ENCODE data around the gene ARHGAP19.

ARHGAP19 gene

GRCh38 chr10:97307866-97308780 lies 15.7 kb upstream of the ARHGAP19 start:
- CTCF ChIA-PET = no interaction called here
- POLR2A ChIA-PET = interaction anchor here (0.9 to 1.2 kb wide), 2 partner anchors 11 to 25 kb away, joined by 3 read pairs; partner anchors contain the start of gene FRAT1

DNA sequence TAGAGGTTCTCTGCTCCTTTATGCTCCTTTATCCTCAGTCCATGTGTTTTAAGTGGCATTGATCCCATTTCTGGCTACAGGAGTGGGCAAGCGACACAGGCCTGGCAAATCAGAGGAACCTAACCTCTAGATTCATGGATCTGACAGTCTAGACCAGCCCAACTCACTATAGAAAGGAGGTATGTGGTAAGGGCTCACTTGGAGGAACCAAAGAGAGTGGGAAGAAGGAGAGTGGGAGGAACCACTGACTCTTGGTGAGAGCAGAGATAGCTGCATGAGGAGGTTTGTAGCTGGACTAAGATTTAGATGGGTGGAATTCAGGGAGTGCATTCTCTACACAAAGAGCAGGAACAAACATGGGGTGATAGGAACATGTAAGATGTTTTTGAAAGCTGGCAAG lies 15.0 kb upstream of the ARHGAP19 start:
- DNase-seq (ENCODE audit: extremely low spot score) = no peak
- CTCF ChIA-PET = no interaction called here
- POLR2A ChIA-PET = interaction anchor here (0.9 to 1.2 kb wide), 2 partner anchors 12 to 26 kb away, joined by 3 read pairs; partner anchors contain the start of gene FRAT1

More at GRCh38 chr10:97307866-97308780, 15.7 kb upstream of the ARHGAP19 start:
- TF ChIP-seq ARNT (IDR thresholded peaks at IDR 0.05) = no peak
- no peak for TF ChIP-seq FOXM1 (IDR thresholded peaks at IDR 0.05; ENCODE audit: borderline replicate concordance)
- TF ChIP-seq BHLHE40 (IDR thresholded peaks at IDR 0.05; ENCODE audit: borderline replicate concordance) = no peak
- no peak for TF ChIP-seq L3MBTL2 (conservative IDR thresholded peaks at IDR 0.05)
- TF ChIP-seq, protein P1, sequence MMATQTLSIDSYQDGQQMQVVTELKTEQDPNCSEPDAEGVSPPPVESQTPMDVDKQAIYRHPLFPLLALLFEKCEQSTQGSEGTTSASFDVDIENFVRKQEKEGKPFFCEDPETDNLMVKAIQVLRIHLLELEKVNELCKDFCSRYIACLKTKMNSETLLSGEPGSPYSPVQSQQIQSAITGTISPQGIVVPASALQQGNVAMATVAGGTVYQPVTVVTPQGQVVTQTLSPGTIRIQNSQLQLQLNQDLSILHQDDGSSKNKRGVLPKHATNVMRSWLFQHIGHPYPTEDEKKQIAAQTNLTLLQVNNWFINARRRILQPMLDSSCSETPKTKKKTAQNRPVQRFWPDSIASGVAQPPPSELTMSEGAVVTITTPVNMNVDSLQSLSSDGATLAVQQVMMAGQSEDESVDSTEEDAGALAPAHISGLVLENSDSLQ (IDR thresholded peaks at IDR 0.05) = no peak
- no peak for TF ChIP-seq LEF1 (IDR thresholded peaks at IDR 0.05; ENCODE audit: borderline replicate concordance)
- TF ChIP-seq FOXK2 (IDR thresholded peaks at IDR 0.05) = no peak
- DNase-seq (ENCODE audit: extremely low spot score) = no peak

GRCh38 chr10:97302088-97302791 lies 9.8 kb upstream of the ARHGAP19 start:
- CTCF ChIA-PET = no interaction called here
- TF ChIP-seq NFRKB (IDR thresholded peaks at IDR 0.05) = no peak
- TF ChIP-seq ELF4 (IDR thresholded peaks at IDR 0.05) = no peak
- no peak for TF ChIP-seq LEF1 (IDR thresholded peaks at IDR 0.05; ENCODE audit: borderline replicate concordance)
- no peak for TF ChIP-seq SUZ12 (IDR thresholded peaks at IDR 0.05)
- TF ChIP-seq, protein P1 (IDR thresholded peaks at IDR 0.05) = no peak
- TF ChIP-seq BHLHE40 (IDR thresholded peaks at IDR 0.05; ENCODE audit: borderline replicate concordance) = no peak
- no peak for TF ChIP-seq ZNF384 (IDR thresholded peaks at IDR 0.05)
- TF ChIP-seq FOXA1 (IDR thresholded peaks at IDR 0.05) = no peak
- no peak for TF ChIP-seq HDGF (IDR thresholded peaks at IDR 0.05; ENCODE audit: borderline replicate concordance)
- TF ChIP-seq TARDBP (IDR thresholded peaks at IDR 0.05) = no peak
- TF ChIP-seq ARNT (IDR thresholded peaks at IDR 0.05) = no peak
- no peak for TF ChIP-seq SP1 (IDR thresholded peaks at IDR 0.05)
- TF ChIP-seq FOXK2 (IDR thresholded peaks at IDR 0.05) = no peak
- TF ChIP-seq CTBP1 (IDR thresholded peaks at IDR 0.05; ENCODE audit: borderline replicate concordance) = no peak
- no peak for TF ChIP-seq L3MBTL2 (conservative IDR thresholded peaks at IDR 0.05)
- TF ChIP-seq FOXM1 (IDR thresholded peaks at IDR 0.05; ENCODE audit: borderline replicate concordance) = no peak
- no peak for DNase-seq (ENCODE audit: extremely low spot score)
- POLR2A ChIA-PET = no interaction called here

More for the DNA sequence above, 15.0 kb upstream of the ARHGAP19 start:
- no peak for TF ChIP-seq FOXK2 (IDR thresholded peaks at IDR 0.05)
- no peak for TF ChIP-seq ARNT (IDR thresholded peaks at IDR 0.05)
- no peak for TF ChIP-seq CTBP1 (IDR thresholded peaks at IDR 0.05; ENCODE audit: borderline replicate concordance)
- TF ChIP-seq FOXA1 (IDR thresholded peaks at IDR 0.05) = no peak
- no peak for TF ChIP-seq ELF4 (IDR thresholded peaks at IDR 0.05)
- no peak for TF ChIP-seq NFRKB (IDR thresholded peaks at IDR 0.05)
- TF ChIP-seq HDGF (IDR thresholded peaks at IDR 0.05; ENCODE audit: borderline replicate concordance) = no peak
- no peak for TF ChIP-seq L3MBTL2 (conservative IDR thresholded peaks at IDR 0.05)
- no peak for TF ChIP-seq SP1 (IDR thresholded peaks at IDR 0.05)
- TF ChIP-seq FOXM1 (IDR thresholded peaks at IDR 0.05; ENCODE audit: borderline replicate concordance) = no peak
- no peak for TF ChIP-seq BHLHE40 (IDR thresholded peaks at IDR 0.05; ENCODE audit: borderline replicate concordance)

DNA sequence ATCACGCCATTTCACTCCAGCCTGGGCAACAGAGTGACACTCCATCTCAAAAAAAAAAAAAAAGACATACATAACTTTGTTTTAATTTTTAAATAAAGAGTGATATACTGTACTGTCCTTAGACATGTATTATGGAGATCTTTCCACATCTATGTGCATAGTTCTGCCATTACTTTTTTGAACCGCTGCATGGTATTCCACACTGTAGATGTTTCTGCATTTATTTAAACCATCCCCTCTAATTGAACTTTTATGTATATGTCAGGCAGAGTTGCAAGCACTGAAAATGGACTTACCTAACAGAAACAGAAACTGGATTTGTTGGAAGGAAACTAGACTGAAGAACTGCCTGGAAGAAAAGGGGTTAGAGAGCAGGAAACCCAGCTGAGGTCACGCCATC lies 8.5 kb upstream of the ARHGAP19 start:
- ChIA-PET POLR2A (no interaction called here), CTCF (no interaction called here)
- DNase-seq (ENCODE audit: extremely low spot score) = no peak
- no peak for TF ChIP-seq ELF4 (IDR thresholded peaks at IDR 0.05)
- no peak for TF ChIP-seq HDGF (IDR thresholded peaks at IDR 0.05; ENCODE audit: borderline replicate concordance)
- no peak for TF ChIP-seq BHLHE40 (IDR thresholded peaks at IDR 0.05; ENCODE audit: borderline replicate concordance)
- no peak for TF ChIP-seq ARNT (IDR thresholded peaks at IDR 0.05)
- TF ChIP-seq SP1 (IDR thresholded peaks at IDR 0.05) = no peak
- no peak for TF ChIP-seq LEF1 (IDR thresholded peaks at IDR 0.05; ENCODE audit: borderline replicate concordance)
- TF ChIP-seq SUZ12 (IDR thresholded peaks at IDR 0.05) = no peak
- no peak for TF ChIP-seq ZNF384 (IDR thresholded peaks at IDR 0.05)
- no peak for TF ChIP-seq L3MBTL2 (conservative IDR thresholded peaks at IDR 0.05)

GRCh38 chr10:97298223-97298571 lies 5.8 kb upstream of the ARHGAP19 start:
- POLR2A ChIA-PET = no interaction called here
- CTCF ChIA-PET = no interaction called here
- TF ChIP-seq SP1 (IDR thresholded peaks at IDR 0.05) (no peak), FOXM1 (IDR thresholded peaks at IDR 0.05; ENCODE audit: borderline replicate concordance) (no peak), L3MBTL2 (conservative IDR thresholded peaks at IDR 0.05) (no peak), FOXK2 (IDR thresholded peaks at IDR 0.05) (no peak), TARDBP (IDR thresholded peaks at IDR 0.05) (no peak), ELF4 (IDR thresholded peaks at IDR 0.05) (no peak), BHLHE40 (IDR thresholded peaks at IDR 0.05; ENCODE audit: borderline replicate concordance) (no peak), LEF1 (IDR thresholded peaks at IDR 0.05; ENCODE audit: borderline replicate concordance) (no peak), SUZ12 (IDR thresholded peaks at IDR 0.05) (no peak), ARNT (IDR thresholded peaks at IDR 0.05) (no peak), NFRKB (IDR thresholded peaks at IDR 0.05) (no peak), CTBP1 (IDR thresholded peaks at IDR 0.05; ENCODE audit: borderline replicate concordance) (no peak), HDGF (IDR thresholded peaks at IDR 0.05; ENCODE audit: borderline replicate concordance) (no peak), ZNF384 (IDR thresholded peaks at IDR 0.05) (no peak), FOXA1 (IDR thresholded peaks at IDR 0.05) (no peak)
- TF ChIP-seq, protein P1 (IDR thresholded peaks at IDR 0.05) = no peak
- DNase-seq (ENCODE audit: extremely low spot score) = no peak
